ENCODE results near the gene SDF2.

GRCh38 chr17:28704219-28704858, 42.6 kb upstream of the SDF2 start:
- no peak for TF ChIP-seq POLR2A (IDR thresholded peaks at IDR 0.05)
- TF ChIP-seq CTCF (IDR thresholded peaks at IDR 0.05 in 8 of 11, conservative IDR thresholded peaks at IDR 0.05 in 3 of 11) = no peak
- TF ChIP-seq POLR2AphosphoS5 (IDR thresholded peaks at IDR 0.05) = peak in 2 of 3 donors; percentile 10 to 41
